Activated T-helper 17 cell treated with anti-CD3 and anti-CD28 coated beads, Interleukin-2, amount 50 U/mL, for 72 hours (primary cell): ENCODE data around the gene ITPK1. TPM values are rescaled to one million over a fixed set of nuclear protein-coding genes. Genes with fewer than 3 reads are reported as not detected.
"Not testable (repeated sequence)": the region's sequence is repeated elsewhere in the genome, so short reads cannot be mapped to it uniquely, and the experiment has no call there.

Experiments
- ATAC-seq: fragments of 150-1000 bp; cut with Tn5 transposase; replicated peaks from 2 replicates; pipeline ENCODE4 v1.10.0; 2021; ENCODE audit warnings: mild to moderate bottlenecking, moderate library complexity
- H3K27ac Mint-ChIP-seq: one replicate; pipeline ENCODE4 v1.8.0; 2022; ENCODE audit warnings: mixed read lengths
- H3K27me3 Mint-ChIP-seq: one replicate; pipeline ENCODE4 v1.8.0; 2022; ENCODE audit warnings: mixed read lengths
- H3K36me3 Mint-ChIP-seq: one replicate; pipeline ENCODE4 v1.8.0; 2022; ENCODE audit warnings: low read depth, mild to moderate bottlenecking, mixed read lengths
- H3K4me1 Mint-ChIP-seq: one replicate; pipeline ENCODE4 v1.8.0; 2022; ENCODE audit warnings: mixed read lengths
- H3K4me3 Mint-ChIP-seq: one replicate; pipeline ENCODE4 v1.8.0; 2022; ENCODE audit warnings: mild to moderate bottlenecking, mixed read lengths
- H3K9me3 Mint-ChIP-seq: one replicate; pipeline ENCODE4 v1.8.0; 2022; ENCODE audit warnings: mixed read lengths
- total RNA-seq, 2 donors: library from RNA; stranded (reverse); gene quantifications; one replicate each; pipeline ENCODE4 v1.2.3, GENCODE V29; 2022

ITPK1 gene
- total RNA-seq, 2 donors from 2014 or later = 32.1 to 48.9 TPM

- Mint-ChIP-seq H3K9me3 (no peaks in the 10 kb centered on the region), H3K27ac (peak overlapping the region; percentile 13), H3K36me3 (no peaks in the 10 kb centered on the region), H3K4me1 (peaks cover 9% of the 10 kb centered on the region), H3K27me3 (no peaks in the 10 kb centered on the region), H3K4me3 (no peak overlapping the region)
- no peak for ATAC-seq
These were observed 41.6 kb downstream of the ITPK1 start for GRCh38 chr14:93073910-93074769.

- Mint-ChIP-seq H3K27ac (no peak overlapping the region), H3K4me3 (no peak overlapping the region), H3K36me3 (no peaks in the 10 kb centered on the region), H3K9me3 (no peaks in the 10 kb centered on the region), H3K4me1 (peaks cover 9% of the 10 kb centered on the region), H3K27me3 (no peaks in the 10 kb centered on the region)
- no peak for ATAC-seq
These were observed 42.4 kb downstream of the ITPK1 start for GRCh38 chr14:93073358-93073707.

- H3K36me3 Mint-ChIP-seq = no peaks in the 10 kb centered on the region
- H3K9me3 Mint-ChIP-seq = no peaks in the 10 kb centered on the region
- ATAC-seq = no peak
- peaks cover 9% of the 10 kb centered on the region for H3K4me1 Mint-ChIP-seq
- no peak overlapping the region for H3K4me3 Mint-ChIP-seq
- no peaks in the 10 kb centered on the region for H3K27me3 Mint-ChIP-seq
- H3K27ac Mint-ChIP-seq = no peak overlapping the region
These were observed 42.9 kb downstream of the ITPK1 start for GRCh38 chr14:93072659-93073357.

GRCh38 chr14:93068711-93069110 lies 47.0 kb downstream of the ITPK1 start:
- H3K4me1 Mint-ChIP-seq = peaks cover 29% of the 10 kb centered on the region

GRCh38 chr14:93067088-93067487 lies 48.6 kb downstream of the ITPK1 start:
- ATAC-seq = no peak
- no peaks in the 10 kb centered on the region for H3K27me3 Mint-ChIP-seq
- no peaks in the 10 kb centered on the region for H3K36me3 Mint-ChIP-seq
- peak overlapping the region; percentile 65 for H3K4me3 Mint-ChIP-seq
- peaks cover 29% of the 10 kb centered on the region for H3K4me1 Mint-ChIP-seq
- H3K27ac Mint-ChIP-seq = no peak overlapping the region
- no peaks in the 10 kb centered on the region for H3K9me3 Mint-ChIP-seq

More at GRCh38 chr14:93068711-93069110, 47.0 kb downstream of the ITPK1 start:
- ATAC-seq = no peak
- H3K27me3 Mint-ChIP-seq = no peaks in the 10 kb centered on the region
- no peak overlapping the region for H3K4me3 Mint-ChIP-seq
- no peaks in the 10 kb centered on the region for H3K36me3 Mint-ChIP-seq
- no peak overlapping the region for H3K27ac Mint-ChIP-seq
- no peaks in the 10 kb centered on the region for H3K9me3 Mint-ChIP-seq

GRCh38 chr14:93065272-93065730 lies 50.4 kb downstream of the ITPK1 start:
- peak; percentile 57 for ATAC-seq
- H3K4me1 Mint-ChIP-seq = peaks cover 34% of the 10 kb centered on the region
- H3K27me3 Mint-ChIP-seq = no peaks in the 10 kb centered on the region
- H3K9me3 Mint-ChIP-seq = no peaks in the 10 kb centered on the region
- H3K36me3 Mint-ChIP-seq = no peaks in the 10 kb centered on the region
- peak overlapping the region; percentile 82 for H3K27ac Mint-ChIP-seq
- peak overlapping the region; percentile 65 for H3K4me3 Mint-ChIP-seq

- peak overlapping the region; percentile 82 for H3K27ac Mint-ChIP-seq
These were observed 51.1 kb downstream of the ITPK1 start for GRCh38 chr14:93064411-93065271.

GRCh38 chr14:93063393-93063792 lies 52.3 kb downstream of the ITPK1 start:
- no peaks in the 10 kb centered on the region for H3K9me3 Mint-ChIP-seq

More at GRCh38 chr14:93064411-93065271, 51.1 kb downstream of the ITPK1 start:
- H3K27me3 Mint-ChIP-seq = no peaks in the 10 kb centered on the region
- no peak for ATAC-seq
- peaks cover 34% of the 10 kb centered on the region for H3K4me1 Mint-ChIP-seq
- H3K4me3 Mint-ChIP-seq = peak overlapping the region; percentile 65
- H3K9me3 Mint-ChIP-seq = no peaks in the 10 kb centered on the region
- H3K36me3 Mint-ChIP-seq = no peaks in the 10 kb centered on the region

GRCh38 chr14:93062890-93063289 lies 52.8 kb downstream of the ITPK1 start:
- Mint-ChIP-seq H3K9me3 (no peaks in the 10 kb centered on the region), H3K4me1 (peaks cover 34% of the 10 kb centered on the region), H3K36me3 (no peaks in the 10 kb centered on the region), H3K27me3 (no peaks in the 10 kb centered on the region), H3K27ac (peak overlapping the region; percentile 65), H3K4me3 (no peak overlapping the region)
- ATAC-seq = no peak

More at GRCh38 chr14:93063393-93063792, 52.3 kb downstream of the ITPK1 start:
- Mint-ChIP-seq H3K27me3 (no peaks in the 10 kb centered on the region), H3K4me3 (no peak overlapping the region), H3K27ac (peak overlapping the region; percentile 65), H3K4me1 (peaks cover 34% of the 10 kb centered on the region), H3K36me3 (no peaks in the 10 kb centered on the region)
- ATAC-seq = no peak

- H3K27me3 Mint-ChIP-seq, H3K9me3 Mint-ChIP-seq, H3K4me3 Mint-ChIP-seq, H3K36me3 Mint-ChIP-seq, ATAC-seq: not testable (repeated sequence)
- Mint-ChIP-seq H3K4me1 (peaks cover 35% of the 10 kb centered on the region), H3K27ac (peak overlapping the region; percentile 44)
These were observed 53.7 kb downstream of the ITPK1 start for GRCh38 chr14:93062013-93062412.

- no peak overlapping the region for H3K4me3 Mint-ChIP-seq
- no peaks in the 10 kb centered on the region for H3K36me3 Mint-ChIP-seq
- peaks cover 29% of the 10 kb centered on the region for H3K4me1 Mint-ChIP-seq
- no peak for ATAC-seq
- H3K27me3 Mint-ChIP-seq = no peaks in the 10 kb centered on the region
- no peaks in the 10 kb centered on the region for H3K9me3 Mint-ChIP-seq
- peak overlapping the region; percentile 44 for H3K27ac Mint-ChIP-seq
These were observed 54.2 kb downstream of the ITPK1 start for GRCh38 chr14:93061380-93062012.

GRCh38 chr14:93060841-93061240 lies 54.9 kb downstream of the ITPK1 start:
- Mint-ChIP-seq H3K36me3 (no peaks in the 10 kb centered on the region), H3K27ac (peak overlapping the region; percentile 44), H3K9me3 (no peaks in the 10 kb centered on the region), H3K4me1 (peaks cover 23% of the 10 kb centered on the region), H3K4me3 (no peak overlapping the region), H3K27me3 (no peaks in the 10 kb centered on the region)
- ATAC-seq = no peak

- H3K27ac Mint-ChIP-seq = peak overlapping the region; percentile 37
- no peaks in the 10 kb centered on the region for H3K36me3 Mint-ChIP-seq
- peaks cover 15% of the 10 kb centered on the region for H3K4me1 Mint-ChIP-seq
- no peaks in the 10 kb centered on the region for H3K9me3 Mint-ChIP-seq
- H3K27me3 Mint-ChIP-seq = no peaks in the 10 kb centered on the region
- ATAC-seq = no peak
- no peak overlapping the region for H3K4me3 Mint-ChIP-seq
These were observed 55.7 kb downstream of the ITPK1 start for GRCh38 chr14:93059917-93060545.
